NK-92 (cell line): ENCODE data around the gene TDRKH.
"Not testable (repeated sequence)": the region's sequence is repeated elsewhere in the genome, so short reads cannot be mapped to it uniquely, and the experiment has no call there.

Experiments used
- DNase-seq: peaks from one replicate; lab custom pipeline; 2025; ENCODE audit not compliant: unreplicated experiment; lab: John Stamatoyannopoulos, UW

TDRKH gene

DNA sequence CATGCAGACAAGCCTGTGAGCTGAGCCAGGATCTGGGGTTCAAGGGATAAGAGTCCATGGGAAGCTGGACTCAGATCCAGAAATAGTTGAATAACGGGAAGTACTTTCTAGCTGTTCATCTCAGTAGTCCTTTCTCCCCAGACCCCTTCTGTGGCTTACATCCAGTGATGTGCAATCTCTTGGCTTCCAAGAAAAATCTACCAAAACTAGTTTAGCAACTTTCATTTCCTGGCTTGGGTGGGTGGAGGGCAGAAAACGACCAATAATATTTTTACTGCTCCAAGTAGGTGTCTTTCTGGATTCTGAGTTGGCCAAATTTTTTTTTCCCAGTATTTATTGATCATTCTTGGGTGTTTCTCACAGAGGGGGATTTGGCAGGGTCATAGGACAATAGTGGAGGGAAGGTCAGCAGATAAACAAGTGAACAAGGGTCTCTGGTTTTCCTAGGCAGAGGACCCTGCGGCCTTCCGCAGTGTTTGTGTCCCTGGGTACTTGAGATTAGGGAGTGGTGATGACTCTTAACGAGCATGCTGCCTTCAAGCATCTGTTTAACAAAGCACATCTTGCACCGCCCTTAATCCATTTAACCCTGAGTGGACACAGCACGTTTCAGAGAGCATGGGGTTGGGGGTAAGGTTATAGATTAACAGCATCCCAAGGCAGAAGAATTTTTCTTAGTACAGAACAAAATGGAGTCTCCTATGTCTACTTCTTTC is 21.8 kb downstream of the TDRKH start:
- not testable (repeated sequence) for DNase-seq

DNA sequence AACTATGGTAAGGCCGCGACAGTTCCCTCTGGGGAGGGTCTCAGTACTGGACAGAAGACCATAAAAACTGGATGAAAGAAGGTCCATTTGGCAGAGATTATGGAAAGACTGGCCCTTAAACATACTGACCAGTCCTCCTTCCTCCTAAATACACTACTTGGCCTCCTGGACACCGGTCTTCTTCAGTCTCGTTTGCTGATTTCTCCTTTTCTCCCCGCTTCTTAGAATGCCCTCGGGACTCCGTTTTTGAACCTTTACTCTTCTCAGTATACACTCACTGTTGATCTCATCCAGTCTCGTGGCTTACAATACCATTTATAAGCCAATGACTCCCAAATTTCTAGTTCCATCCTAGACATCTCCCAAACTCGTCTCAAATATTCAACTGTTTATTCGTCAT is 26.3 kb downstream of the TDRKH start:
- no peak for DNase-seq

DNA sequence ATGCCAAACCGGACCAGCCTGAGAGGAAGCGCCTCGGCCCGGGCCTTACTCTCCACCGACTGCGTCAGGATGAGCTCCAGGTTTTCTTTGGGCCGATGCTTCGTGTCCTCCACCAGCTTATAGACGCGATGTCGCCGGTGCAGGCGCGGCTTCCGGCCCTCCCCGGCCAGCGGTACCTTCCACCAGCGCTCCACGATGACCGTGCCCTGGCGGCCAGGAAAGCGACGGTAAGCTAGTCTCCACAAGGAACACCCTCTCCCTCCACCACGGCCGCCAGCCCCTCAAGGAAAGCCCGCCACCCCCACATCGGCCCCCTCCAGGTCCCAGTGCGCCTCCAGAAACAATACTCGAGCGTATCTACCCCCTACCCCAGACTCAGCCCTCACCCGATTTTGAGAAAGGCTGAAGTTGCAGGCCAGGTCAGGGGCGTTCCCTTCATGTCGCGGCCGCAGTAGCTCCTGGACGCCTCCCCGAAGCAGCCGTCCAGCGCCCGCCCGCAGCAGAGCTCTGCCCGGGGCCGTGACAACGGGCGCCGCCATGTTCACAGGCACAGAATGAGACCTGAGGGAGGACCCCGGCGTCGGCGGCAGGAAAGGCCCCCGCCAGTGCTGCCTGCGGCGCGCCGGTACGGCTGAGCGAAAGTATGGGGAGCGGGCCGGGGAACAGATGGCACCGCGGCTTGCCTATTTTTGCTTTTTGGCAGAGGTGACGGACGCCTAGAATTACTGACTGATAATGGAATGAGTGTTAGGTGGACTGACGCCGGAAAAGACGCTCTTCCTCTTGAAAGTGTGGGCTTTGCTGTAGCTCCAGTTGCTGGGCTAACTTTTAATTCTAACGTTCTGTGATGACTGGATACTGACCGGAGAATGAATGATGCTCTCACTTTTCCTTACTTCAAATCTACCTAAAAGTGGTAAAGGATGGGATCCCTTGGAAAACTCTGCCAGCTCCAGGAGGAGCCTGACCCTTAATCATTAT is 27.1 kb downstream of the TDRKH start, which contains the start of gene MRPL9:
Gene MRPL9 (minus strand): TSS at position 556 of the 981 bp plus-strand sequence. CDS start 17 bp downstream, at position 539.
- DNase-seq = no peak

DNA sequence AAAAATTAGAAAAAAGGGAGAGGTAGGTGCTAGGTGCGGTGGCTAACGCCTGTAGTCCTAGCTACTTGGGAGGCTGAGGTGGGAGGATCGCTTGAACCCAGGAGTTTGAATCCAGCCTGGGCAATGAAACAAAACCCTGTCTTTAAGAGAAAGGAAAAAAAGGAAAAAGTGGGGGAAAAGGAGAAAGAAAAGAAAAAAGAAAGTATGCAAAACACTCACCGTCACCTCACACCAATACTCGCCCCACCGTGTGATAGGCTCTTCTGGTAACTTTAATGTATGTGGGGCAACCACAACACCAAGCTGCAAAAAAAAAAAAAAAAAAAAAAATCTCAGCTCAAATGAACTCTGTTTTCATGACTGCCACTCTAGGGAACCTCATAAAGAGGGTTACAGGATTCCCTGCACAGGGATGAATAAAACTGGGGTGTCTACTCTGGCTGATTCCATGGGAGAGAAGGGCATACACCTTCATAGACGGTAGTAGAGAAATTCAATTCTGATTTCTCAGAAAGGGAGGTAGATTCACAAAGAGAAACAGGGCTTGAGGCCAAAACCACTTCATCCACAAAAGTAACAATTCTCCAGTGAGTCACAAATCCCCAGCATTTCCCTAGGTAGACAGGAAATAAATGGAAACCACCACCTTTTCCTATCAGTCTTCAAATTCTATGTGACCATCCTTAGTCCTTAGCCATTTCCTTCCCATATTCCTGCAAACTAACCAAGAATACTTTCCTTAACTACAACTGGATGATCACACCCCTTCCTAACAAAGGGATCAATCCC is 29.5 kb downstream of the TDRKH start:
- DNase-seq = no peak

DNA sequence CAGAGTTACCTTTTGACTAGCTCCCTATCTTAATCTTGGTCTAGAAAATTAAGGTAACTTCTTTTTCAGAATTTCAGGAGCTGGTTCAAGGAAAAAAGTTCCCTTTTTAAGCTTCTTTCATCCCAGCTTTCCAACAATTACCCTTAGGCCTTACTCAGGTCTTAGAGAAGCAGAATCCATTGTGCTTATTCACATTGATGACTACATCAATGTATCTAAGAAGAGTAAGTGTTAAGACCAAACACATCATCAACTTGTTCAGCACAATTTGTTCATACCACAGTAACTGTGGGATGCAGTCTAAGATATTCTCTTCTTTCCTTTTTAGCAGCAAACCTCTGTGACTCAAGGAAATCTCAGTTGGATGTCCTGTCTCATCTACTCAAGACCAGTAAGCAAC is 31.1 kb downstream of the TDRKH start:
- DNase-seq = no peak

DNA sequence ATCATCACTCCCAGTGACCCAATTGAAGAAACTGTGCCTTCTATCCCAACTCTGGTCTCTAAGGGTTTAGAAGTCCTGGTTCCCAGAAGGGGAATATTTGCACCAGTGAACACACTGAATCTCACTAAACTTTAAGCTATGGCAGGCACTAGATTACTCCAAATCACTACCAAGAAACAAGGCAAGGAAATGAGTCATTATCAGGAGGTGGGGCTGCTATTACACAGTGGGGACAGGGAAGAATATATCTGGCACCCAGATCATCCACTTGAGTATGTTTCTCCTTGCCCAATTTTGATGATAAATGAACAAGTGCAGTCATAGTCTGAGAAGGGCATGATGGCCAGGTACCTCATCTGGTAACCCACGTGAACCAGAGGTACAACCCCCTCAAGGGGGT is 34.0 kb downstream of the TDRKH start:
- no peak for DNase-seq

DNA sequence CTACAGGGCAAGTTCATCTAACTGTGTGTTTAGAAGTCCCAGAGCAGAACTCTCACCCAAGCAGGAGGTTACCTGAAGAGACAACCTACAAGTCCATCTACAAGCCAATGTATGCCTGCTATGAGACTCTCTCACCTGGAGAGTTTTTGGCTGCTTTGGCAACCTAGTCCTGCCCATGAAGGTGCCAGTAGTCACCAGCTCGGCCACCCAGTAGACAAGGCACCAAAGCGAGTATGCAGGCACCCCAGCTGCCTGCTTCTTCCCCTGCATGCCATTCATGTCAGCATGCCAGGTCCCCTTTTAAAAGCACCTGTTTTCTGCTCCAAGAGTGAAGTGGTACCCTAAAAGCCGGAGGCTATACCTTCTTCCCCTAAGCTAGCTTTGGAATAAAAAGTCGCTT is 48.8 kb downstream of the TDRKH start:
- DNase-seq = no peak

DNA sequence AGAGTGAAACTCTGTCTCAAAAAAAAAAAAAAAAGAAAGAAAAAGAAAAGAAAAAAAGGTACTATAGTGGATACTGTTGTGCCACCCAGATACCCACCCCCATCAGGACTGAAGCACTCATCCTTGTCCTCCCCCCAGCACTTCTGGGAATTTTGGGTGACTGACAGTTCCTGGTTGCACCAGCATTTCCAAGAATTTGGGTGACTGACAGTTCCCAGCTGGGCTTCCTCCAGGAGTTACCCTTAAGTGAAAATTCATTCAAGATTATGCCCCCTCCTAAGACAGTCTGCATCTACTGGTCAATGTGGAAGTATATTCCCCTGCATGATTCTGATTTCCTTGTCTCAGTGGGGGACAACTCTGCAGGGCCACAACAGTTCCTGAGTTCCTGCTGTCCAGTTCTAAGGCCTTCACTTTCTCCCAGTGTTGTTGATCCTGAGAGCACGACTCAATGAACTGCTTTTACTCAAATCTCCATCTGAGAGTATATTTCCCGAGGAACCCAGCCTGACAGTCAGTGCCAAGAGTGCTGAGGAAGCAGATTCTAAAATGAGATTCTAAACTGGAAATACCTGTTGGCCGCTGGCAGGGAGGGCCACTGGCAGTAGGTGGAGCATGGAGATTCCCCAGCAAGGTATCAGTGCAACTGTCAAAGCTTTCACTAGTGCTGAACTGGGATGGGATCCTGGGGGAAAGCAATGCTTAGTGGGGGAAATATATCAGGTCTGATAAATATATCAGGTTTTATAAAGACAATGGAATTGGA is 50.5 kb downstream of the TDRKH start:
- no peak for DNase-seq

DNA sequence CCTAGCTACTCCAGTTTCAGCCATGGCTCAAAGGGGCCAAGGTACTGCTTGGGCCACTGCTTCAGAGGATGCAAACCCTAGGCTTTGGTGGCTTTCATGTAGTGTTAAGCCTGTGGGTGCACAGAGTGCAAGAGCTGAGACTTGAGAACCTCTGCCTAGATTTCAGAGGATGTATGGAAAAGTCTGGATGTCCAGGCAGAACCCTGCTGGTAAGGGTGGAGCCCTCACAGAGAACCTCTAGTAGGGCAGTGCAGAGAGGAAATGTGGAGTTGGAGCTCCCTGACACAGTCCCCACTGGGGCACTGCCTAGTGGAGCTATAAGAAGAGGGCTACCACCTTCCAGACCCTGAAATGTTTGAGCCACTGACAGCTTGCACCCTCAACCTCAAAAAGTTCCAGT is 52.8 kb downstream of the TDRKH start:
- no peak for DNase-seq

DNA sequence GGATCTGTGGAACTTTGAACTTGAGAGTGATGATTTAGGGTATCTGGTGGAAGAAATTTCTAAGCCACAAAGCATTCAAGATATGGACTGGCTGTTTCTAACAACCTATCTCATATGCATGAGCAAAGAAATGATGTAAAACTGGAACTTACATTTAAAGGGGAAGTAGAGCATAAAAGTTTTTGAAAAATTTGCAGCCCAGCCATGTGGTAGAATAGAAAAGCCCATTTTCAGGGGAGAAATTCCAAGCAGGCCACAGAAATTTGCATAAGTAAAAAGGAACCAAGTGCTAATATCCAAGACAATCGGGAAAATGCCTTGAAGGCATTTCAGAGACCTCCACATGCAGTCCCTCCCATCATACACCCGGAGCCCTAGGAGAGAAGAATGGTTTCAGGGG is 53.3 kb downstream of the TDRKH start:
- no peak for DNase-seq

DNA sequence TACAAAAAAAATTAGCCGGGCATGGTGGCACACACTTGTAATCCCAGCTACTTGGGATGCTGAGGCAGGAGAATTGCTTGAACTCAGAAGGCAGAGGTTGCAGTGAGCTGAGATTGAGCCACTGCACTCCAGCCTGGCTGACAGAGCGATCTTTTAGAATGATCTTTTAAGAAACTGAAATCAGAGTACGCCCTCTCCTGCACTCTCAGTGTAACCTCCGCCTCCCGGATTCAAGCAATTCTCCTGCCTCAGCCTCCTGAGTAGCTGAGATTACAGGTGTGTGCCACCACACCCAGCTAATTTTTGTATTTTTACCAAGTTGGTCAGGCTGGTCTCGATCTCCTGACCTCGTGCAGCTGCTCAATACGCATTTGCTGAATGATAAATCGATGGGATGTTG is 56.3 kb downstream of the TDRKH start:
- DNase-seq = not testable (repeated sequence)

DNA sequence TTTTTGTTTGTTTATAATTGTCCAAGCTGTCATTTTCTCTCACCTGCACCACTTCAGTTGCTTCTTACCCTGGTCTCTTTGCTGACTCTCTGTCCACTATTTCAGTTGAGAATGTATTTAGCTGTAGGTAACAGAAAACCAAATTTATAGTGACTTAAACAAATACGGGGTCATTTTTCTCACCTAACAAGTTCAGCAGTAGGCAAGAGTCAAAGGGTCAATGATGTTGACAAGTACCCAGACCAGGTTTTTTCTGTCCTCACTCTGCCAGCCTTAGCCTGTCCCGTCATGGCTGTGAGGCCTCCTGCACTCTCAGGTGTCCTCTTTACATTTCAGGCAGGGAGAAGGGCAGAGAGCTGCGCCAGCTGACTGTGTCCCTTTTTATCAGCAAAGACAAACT is 57.2 kb downstream of the TDRKH start:
- DNase-seq = no peak

DNA sequence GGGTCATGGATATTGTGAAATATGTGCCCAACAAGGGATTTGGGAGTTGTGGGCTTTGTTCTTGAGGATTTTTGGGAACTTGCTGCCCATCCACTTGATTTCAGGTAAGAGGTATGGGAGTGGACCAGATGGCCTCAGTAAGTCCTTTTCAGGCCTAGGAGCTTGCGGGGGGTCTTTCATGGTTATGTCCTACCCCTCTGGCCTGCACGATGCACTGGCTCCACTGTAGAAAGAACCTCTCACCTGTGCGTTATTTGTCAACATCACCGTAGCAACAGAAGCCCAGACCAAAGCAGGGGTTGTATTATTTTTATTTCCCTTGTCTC is 60.4 kb downstream of the TDRKH start:
- DNase-seq = no peak

DNA sequence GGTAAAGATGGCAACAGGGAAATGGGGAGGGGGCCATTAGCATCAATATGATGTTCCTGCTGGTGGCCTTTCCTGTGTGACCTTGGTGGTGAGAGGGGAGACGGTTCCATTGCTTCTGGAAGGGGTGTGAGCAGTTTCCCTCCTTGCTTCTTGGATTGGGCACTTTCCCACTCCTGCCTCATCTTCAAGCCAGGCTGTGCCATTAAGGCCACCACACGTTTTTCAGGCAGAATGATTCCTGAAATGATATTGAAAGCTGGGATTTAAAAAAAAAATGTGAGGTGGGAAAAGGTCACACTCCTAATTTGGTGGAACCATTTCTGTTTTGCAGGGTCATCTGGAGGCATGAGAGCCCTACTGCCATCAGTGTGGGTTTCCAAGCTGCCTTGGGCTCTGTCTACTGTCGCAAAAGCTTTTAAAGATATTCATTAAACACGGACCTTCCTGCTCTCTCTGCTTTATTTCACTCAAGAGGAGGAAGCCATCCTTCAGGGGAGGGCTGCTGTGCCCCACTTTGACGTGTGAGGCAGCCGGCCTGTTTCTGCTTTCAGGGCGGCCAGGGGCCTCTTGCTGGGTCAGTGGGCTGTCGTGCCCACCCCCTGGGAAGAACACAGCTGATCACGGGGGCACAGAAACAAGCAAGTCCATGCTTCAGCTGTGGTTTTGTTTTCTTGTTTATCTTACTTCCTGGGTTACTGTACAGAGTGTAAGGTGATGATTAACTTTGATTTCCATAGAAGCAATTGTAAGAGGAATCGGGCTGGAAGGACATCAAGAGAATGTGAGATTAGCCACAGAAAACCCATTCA is 60.9 kb downstream of the TDRKH start:
- no peak for DNase-seq

DNA sequence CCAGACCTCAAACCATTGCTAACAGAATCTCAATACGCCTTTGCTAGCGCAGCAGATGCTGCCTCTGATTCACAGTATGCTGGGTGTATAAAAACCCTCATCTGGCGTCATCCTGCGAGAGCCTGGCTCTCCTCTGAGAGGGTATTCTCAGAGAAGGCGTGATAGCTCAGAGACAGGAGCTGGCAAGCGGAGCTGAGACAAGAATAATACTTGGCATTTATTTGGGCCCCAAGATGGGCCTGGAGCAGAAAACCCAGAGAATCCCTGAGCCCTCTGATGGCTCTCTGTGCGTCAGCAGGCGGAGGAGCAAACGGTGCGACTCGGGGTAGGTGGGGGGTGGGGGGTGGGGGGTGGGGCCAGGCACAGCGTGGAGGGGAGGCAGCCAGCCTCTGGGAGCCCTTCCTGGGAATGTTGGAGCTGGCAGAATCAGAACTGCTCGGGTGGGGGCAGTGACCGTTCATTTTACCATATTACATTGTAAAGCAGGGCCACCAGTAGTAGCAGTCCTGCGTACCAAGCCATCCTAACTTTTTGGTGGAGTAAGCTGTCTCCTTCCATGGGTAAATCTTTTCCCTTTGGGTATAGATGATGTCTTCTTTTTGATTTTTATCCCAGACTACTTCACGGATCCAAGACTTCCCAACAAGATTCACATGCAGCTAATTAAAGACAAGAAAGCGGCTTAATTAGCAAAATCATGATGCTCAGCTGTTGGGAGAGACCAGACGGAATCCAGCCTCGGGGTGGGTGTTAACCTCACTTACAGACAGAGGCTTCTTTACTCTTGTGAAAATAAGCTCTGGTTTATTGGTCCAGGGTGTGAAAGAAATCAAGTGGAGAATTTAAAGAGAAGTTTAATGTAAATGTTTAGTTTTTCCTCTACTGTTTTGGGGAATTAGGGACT is 61.9 kb downstream of the TDRKH start:
- no peak for DNase-seq

DNA sequence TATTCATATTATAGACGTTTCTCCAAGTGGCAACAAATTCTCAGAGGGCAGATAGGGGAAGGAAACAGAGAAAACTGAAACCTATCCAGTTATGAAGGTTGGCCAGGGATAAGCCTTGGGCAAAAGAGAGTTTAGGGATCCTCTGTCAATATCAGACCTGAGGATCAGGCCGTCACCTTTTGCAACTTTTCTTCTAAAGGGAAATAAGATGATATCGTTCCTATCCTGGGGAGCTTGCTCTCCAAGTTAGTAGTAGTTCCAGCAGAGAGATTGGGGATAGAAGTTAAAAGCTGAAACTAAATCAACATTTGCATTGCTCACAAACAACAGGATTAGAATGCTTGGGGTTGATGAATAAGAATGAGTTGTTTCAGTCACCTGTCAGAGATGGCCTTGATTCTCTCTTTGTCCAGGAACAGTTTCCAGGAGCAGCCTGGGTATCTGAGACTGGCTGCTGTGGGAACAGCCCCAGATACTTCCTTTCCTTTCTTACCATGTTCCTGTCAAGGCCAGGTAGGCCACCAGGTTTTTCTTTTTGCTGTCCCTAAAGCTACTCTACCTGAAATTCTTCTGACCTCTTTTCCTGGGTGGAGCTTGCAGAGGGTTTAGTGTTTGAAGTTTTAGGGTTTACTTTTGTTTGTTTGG is 66.5 kb downstream of the TDRKH start:
- DNase-seq = no peak
